NCI-H748 treated with DMSO at 0.1 percent for 48 hours (cell line): Measurements from ENCODE around the gene SPPL2C.

Experiments
- DNase-seq: peaks from one replicate; lab custom pipeline; 2025; lab: John Stamatoyannopoulos, UW

SPPL2C gene

GRCh38 chr17:45844695-45845375 lies at the start of gene SPPL2C:
Gene SPPL2C (plus strand): TSS chr17:45844881. CDS start chr17:45844907, 26 bp downstream.
- no peak for DNase-seq

GRCh38 chr17:45800816-45801215 lies 43.9 kb upstream of the SPPL2C start:
- no peak for DNase-seq

DNA sequence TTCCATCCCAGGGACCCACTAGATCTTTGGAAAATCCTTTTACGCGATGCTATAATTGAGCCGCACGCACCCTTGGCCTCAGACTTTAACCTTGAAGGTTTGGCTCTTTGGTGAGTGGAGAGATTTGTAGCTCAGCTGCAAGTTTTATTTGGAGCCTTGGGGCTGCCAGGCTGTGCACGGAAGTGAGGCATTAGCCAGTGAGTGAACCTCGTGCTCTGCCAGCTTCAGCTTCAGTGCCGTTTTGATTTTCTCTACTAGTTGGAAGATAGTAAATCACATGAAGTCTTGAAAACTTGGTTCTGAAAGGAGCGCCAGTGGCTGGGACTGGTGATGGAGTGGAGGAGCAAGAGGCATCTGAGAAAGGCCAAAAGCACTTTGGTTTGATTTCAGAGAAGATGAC lies 43.3 kb upstream of the SPPL2C start:
- no peak for DNase-seq

DNA sequence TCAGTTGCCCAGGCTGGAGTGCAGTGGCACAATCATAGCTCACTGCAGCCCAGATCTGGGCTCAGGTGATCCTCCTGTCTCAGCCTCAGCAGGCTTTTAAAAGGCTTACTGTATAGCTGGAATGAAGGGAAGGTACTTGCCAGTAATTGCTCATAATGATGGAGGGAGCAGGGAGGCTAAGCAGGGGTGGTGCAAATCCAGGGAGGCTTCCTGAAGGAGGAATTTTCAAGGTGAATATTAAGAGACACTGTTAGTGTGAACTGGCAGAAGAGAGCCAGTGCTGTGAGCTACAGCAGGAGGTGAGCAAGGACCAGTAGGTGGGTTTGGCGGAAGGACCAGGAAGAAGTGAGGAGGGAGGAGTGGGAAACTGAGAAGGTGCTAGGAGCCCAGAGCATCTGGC lies 35.8 kb upstream of the SPPL2C start:
- no peak for DNase-seq

GRCh38 chr17:45809499-45809898 lies 35.2 kb upstream of the SPPL2C start:
- no peak for DNase-seq

- no peak for DNase-seq
Measured at GRCh38 chr17:45812102-45812501, 32.6 kb upstream of the SPPL2C start.

- DNase-seq = no peak
Measured at GRCh38 chr17:45813048-45813725, 31.5 kb upstream of the SPPL2C start.

- no peak for DNase-seq
Measured at GRCh38 chr17:45814622-45815606, 29.8 kb upstream of the SPPL2C start.

DNA sequence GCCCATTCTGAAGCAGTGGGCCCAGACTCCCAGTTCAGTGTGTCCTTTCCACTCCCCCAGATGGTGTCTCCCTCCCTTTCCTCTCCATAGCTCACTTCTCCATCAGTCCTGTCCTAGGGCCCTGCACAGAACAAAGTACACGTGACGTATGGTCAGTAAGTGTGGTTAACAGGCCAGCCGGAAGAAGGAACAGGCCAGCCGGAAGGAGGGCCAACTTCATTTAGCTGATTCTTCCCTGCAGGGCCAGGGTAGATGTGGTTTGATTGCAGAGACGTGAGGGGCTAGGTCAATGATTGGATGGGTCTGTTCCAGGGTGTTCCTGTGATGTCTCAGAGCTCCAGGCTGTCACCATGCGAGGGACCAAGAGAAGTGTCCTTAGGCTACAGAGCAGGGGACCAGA lies 28.9 kb upstream of the SPPL2C start:
- DNase-seq = no peak

DNA sequence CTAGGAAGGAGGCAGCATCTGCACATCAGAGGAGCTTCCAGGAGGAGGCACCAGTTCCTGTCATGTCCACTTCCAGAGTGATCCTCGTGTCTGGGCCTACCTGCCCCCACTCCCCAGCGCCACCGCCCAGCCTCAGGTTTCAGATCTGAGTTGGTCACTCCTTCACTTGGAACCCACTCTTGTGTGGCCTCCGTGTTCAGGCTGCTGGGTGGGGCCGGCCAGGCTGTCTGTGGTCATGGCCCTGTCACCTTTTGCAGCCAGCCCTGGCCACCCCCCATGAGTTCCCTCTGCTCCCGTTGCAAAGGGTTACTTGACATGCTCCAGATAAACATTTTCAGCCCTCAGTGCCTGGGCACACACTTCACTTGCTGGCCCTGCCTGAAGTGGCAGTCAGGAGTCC lies 26.6 kb upstream of the SPPL2C start:
- DNase-seq = no peak

GRCh38 chr17:45818699-45819098 lies 26.0 kb upstream of the SPPL2C start:
- DNase-seq = no peak

GRCh38 chr17:45819632-45820031 lies 25.0 kb upstream of the SPPL2C start:
- DNase-seq = no peak

- no peak for DNase-seq
Measured at GRCh38 chr17:45820052-45820780, 24.5 kb upstream of the SPPL2C start.

- DNase-seq = no peak
Measured at GRCh38 chr17:45821147-45821546, 23.5 kb upstream of the SPPL2C start.

GRCh38 chr17:45823598-45823997 lies 21.1 kb upstream of the SPPL2C start:
- no peak for DNase-seq

- no peak for DNase-seq
Measured at GRCh38 chr17:45824475-45824874, 20.2 kb upstream of the SPPL2C start.

DNA sequence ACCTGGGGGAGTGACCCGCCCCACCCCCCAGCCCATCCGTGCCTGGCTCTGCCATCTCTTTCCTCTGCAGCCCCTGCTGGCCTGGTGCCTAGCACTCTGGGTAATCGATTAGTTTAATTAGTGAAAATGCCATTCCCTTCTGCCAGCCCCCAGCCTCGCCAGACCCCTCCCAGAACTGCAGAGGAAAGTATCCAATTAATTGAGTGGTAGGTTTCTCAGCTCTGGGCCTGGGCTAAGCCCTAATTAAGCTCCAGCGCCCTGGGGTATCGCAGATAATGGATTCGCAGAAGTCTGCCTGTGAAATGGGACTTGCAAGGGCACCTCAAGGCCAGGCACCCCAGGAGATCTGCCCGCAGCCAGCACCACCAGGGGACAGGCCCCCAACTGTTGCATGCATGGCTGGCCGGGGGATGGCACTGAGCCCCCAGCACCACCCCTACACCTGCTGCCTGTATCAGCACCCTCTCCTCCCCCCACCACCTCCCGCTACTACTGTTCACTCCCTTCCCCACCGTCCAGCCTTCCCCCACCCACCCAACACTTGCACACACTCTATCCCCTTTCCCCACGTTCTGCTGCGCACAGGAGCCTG lies 19.7 kb upstream of the SPPL2C start:
- no peak for DNase-seq

GRCh38 chr17:45825792-45826191 lies 18.9 kb upstream of the SPPL2C start:
- DNase-seq = no peak

DNA sequence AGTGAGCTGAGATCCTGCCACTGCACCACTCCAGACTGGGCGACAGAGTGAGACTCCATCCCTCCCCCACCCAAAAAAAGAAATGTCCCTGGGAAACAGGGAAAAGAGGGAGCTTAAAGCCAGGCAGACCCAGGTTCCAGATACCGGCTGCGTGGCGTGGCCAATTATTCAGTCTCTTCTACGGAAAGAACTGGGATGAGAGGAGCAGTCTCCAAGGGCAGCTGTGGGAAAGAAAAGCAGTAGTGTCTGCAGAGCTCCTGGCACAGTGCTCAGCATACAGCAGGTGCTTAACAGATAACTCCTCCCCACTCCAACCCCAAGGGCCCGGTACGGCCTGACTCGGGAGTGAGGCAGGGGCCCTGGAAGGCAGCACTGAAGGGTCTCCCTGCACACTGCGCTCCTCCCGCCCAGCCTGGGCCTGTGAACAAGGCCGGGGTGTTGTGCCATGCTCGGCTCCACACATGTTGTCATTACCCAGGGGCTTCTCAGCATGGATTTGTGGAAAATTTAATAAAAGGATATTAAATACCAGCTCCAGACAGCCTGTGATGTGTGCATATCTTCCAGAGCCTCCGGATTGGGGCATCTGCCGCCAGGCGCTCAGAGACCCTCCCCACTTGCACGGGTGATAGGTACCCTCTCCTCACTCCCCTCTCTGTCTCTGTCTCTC lies 17.6 kb upstream of the SPPL2C start:
- DNase-seq = no peak

DNA sequence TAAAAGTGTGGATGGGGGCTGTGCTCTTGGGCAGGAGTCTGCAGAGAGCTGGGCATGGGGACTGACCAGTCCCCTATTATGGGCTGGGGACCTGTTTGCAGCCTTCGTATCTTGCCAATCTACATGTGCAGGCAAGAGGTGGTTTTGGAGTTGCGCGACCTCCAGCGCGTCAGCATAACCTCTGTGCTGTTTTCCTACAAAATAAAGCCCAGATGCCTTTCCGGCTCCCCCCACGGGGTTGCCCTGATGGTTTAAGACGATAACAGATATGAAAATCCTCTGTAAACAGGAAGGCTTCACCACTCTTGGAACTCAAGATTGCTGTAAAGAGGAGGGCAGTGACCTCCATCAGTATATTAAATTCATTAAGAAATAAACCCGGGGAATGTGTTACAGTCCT lies 16.5 kb upstream of the SPPL2C start:
- DNase-seq = no peak

DNA sequence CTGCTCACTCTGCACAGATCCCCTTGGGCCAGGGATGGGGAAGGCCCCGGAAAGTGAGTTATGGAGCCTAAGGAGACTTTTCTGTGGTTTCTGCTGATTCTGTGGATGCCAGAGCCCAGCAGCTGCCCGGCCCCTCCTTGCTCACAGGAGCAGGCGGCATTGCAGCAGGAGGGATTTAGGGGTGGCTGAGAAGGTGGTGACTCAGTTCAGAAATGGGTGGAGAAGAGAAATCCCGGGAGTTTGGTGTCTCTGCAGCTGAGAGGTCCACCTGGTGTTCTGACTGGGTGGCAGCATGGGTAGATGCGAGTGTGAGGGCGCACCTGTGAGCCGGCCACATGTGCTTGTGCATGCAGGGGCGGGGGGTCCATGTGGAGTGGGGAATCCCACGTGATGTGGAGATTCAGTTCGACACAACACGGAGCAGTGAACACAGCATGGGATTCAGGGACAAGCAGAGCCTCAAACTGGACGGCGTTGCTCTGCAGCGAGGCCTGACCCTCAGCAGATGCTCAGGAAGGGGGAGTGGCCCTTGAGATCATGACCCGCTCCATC lies 16.0 kb upstream of the SPPL2C start:
- no peak for DNase-seq
